ENCODE measurements around the gene FASTKD3. TPM values are rescaled to one million over a fixed set of nuclear protein-coding genes. Genes with fewer than 3 reads are reported as not detected.

FASTKD3 gene
- total and polyA plus RNA-seq, 10 of the 15 experiments (the other 5 are each of a cell fraction or from before 2014, with no cell fraction given): 12.1 to 59.6 (median 25.3) TPM

DNA sequence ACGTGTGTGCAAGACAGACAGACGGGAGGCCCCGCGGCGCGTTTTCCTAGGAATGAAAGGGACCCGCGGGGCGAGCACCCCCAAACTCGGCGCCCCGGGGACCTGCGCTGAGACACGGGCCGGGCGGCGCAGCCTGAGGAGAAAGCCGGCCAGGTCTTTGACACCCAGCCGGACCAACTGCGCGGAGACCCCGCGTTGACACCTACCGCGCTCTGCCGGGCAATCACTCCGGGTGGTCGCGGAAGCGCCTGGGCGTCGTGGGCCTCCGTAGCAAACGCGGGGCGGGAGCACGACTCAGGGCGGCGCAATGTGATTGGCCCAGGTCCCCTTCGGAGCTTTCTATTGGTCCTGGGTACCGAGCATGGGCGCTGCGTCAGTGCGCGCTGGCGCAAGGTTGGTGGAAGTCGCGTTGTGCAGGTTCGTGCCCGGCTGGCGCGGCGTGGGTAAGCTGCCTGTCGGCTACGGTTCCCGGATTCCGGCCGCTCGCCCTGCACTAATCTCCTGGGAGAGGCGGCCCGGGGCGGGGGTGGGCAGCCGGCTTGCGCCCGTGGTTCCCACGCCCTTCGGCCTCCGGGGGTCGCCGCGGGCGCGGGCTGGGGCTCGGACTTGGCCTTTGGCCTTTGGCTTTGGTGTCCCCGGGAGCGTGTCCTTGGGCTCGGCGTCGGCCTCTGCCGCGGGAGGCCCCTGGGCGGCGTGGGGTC is at the start of gene FASTKD3, which contains the start of gene MTRR (continued):
- TF ChIP-seq SREBF1 (IDR thresholded peaks at IDR 0.05; ENCODE audit: low read length): no peak
- TF ChIP-seq, protein P1, sequence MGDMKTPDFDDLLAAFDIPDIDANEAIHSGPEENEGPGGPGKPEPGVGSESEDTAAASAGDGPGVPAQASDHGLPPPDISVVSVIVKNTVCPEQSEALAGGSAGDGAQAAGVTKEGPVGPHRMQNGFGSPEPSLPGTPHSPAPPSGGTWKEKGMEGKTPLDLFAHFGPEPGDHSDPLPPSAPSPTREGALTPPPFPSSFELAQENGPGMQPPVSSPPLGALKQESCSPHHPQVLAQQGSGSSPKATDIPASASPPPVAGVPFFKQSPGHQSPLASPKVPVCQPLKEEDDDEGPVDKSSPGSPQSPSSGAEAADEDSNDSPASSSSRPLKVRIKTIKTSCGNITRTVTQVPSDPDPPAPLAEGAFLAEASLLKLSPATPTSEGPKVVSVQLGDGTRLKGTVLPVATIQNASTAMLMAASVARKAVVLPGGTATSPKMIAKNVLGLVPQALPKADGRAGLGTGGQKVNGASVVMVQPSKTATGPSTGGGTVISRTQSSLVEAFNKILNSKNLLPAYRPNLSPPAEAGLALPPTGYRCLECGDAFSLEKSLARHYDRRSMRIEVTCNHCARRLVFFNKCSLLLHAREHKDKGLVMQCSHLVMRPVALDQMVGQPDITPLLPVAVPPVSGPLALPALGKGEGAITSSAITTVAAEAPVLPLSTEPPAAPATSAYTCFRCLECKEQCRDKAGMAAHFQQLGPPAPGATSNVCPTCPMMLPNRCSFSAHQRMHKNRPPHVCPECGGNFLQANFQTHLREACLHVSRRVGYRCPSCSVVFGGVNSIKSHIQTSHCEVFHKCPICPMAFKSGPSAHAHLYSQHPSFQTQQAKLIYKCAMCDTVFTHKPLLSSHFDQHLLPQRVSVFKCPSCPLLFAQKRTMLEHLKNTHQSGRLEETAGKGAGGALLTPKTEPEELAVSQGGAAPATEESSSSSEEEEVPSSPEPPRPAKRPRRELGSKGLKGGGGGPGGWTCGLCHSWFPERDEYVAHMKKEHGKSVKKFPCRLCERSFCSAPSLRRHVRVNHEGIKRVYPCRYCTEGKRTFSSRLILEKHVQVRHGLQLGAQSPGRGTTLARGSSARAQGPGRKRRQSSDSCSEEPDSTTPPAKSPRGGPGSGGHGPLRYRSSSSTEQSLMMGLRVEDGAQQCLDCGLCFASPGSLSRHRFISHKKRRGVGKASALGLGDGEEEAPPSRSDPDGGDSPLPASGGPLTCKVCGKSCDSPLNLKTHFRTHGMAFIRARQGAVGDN (IDR thresholded peaks at IDR 0.05): no peak
- TF ChIP-seq FOXM1 (IDR thresholded peaks at IDR 0.05; ENCODE audit: low read depth, low read length): no peak
- TF ChIP-seq, protein P2, sequence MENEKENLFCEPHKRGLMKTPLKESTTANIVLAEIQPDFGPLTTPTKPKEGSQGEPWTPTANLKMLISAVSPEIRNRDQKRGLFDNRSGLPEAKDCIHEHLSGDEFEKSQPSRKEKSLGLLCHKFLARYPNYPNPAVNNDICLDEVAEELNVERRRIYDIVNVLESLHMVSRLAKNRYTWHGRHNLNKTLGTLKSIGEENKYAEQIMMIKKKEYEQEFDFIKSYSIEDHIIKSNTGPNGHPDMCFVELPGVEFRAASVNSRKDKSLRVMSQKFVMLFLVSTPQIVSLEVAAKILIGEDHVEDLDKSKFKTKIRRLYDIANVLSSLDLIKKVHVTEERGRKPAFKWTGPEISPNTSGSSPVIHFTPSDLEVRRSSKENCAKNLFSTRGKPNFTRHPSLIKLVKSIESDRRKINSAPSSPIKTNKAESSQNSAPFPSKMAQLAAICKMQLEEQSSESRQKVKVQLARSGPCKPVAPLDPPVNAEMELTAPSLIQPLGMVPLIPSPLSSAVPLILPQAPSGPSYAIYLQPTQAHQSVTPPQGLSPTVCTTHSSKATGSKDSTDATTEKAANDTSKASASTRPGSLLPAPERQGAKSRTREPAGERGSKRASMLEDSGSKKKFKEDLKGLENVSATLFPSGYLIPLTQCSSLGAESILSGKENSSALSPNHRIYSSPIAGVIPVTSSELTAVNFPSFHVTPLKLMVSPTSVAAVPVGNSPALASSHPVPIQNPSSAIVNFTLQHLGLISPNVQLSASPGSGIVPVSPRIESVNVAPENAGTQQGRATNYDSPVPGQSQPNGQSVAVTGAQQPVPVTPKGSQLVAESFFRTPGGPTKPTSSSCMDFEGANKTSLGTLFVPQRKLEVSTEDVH (IDR thresholded peaks at IDR 0.05; ENCODE audit: low read depth, partially characterized antibody): no peak
- no peak; the same call in 1 of the 2 replicates for TF ChIP-seq NFYA (IDR thresholded peaks at IDR 0.05; ENCODE audit: borderline replicate concordance, low read depth, low read length)
- TF ChIP-seq MTA2 (IDR thresholded peaks at IDR 0.05; ENCODE audit: low read depth): no peak
- TF ChIP-seq ZZZ3 (IDR thresholded peaks at IDR 0.05; ENCODE audit: control insufficient read depth, insufficient read length, low read depth): no peak
- TF ChIP-seq TCF7 (IDR thresholded peaks at IDR 0.05; ENCODE audit: borderline replicate concordance): no peak
- TF ChIP-seq TARDBP (IDR thresholded peaks at IDR 0.05; ENCODE audit: borderline replicate concordance): no peak
- peak; percentile 46 for TF ChIP-seq LARP7 (IDR thresholded peaks at IDR 0.05)
- TF ChIP-seq YY1 (IDR thresholded peaks at IDR 0.05; ENCODE audit: low read depth, low read length): no peak; the same call in 1 of the 2 replicates
- TF ChIP-seq RBBP5 (conservative IDR thresholded peaks at IDR 0.05): no peak
- TF ChIP-seq, protein P3, sequence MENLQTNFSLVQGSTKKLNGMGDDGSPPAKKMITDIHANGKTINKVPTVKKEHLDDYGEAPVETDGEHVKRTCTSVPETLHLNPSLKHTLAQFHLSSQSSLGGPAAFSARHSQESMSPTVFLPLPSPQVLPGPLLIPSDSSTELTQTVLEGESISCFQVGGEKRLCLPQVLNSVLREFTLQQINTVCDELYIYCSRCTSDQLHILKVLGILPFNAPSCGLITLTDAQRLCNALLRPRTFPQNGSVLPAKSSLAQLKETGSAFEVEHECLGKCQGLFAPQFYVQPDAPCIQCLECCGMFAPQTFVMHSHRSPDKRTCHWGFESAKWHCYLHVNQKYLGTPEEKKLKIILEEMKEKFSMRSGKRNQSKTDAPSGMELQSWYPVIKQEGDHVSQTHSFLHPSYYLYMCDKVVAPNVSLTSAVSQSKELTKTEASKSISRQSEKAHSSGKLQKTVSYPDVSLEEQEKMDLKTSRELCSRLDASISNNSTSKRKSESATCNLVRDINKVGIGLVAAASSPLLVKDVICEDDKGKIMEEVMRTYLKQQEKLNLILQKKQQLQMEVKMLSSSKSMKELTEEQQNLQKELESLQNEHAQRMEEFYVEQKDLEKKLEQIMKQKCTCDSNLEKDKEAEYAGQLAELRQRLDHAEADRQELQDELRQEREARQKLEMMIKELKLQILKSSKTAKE (IDR thresholded peaks at IDR 0.05; ENCODE audit: low read depth, poor library complexity, severe bottlenecking): no peak
- TF ChIP-seq, protein P4, sequence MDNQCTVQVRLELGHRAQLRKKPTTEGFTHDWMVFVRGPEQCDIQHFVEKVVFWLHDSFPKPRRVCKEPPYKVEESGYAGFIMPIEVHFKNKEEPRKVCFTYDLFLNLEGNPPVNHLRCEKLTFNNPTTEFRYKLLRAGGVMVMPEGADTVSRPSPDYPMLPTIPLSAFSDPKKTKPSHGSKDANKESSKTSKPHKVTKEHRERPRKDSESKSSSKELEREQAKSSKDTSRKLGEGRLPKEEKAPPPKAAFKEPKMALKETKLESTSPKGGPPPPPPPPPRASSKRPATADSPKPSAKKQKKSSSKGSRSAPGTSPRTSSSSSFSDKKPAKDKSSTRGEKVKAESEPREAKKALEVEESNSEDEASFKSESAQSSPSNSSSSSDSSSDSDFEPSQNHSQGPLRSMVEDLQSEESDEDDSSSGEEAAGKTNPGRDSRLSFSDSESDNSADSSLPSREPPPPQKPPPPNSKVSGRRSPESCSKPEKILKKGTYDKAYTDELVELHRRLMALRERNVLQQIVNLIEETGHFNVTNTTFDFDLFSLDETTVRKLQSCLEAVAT (IDR thresholded peaks at IDR 0.05): 0 out of 2 replicates have a peak, but pooled peaks have one; percentile 33
- peak; percentile 73 for TF ChIP-seq RFX5 (IDR thresholded peaks at IDR 0.05; ENCODE audit: low read depth, low read length)
- TF ChIP-seq POLR2AphosphoS5 (IDR thresholded peaks at IDR 0.05; ENCODE audit: low read length): peak; percentile 92
- TF ChIP-seq SPI1 (IDR thresholded peaks at IDR 0.05; ENCODE audit: borderline replicate concordance, insufficient read depth, low read depth, low read length): no peak
- no peak for TF ChIP-seq MTA3 (IDR thresholded peaks at IDR 0.05; ENCODE audit: borderline replicate concordance, low read length)
- no peak for TF ChIP-seq SMC3 (IDR thresholded peaks at IDR 0.05; ENCODE audit: borderline replicate concordance, low read length)
- peak; percentile 95 for TF ChIP-seq NR2F1 (conservative IDR thresholded peaks at IDR 0.05)
- TF ChIP-seq TCF3 (IDR thresholded peaks at IDR 0.05; ENCODE audit: borderline replicate concordance, insufficient read depth, low read depth, low read length): no peak
